ENCODE results near the gene CCL27.

- no peak for TF ChIP-seq POLR2A (IDR thresholded peaks at IDR 0.05)
- TF ChIP-seq, protein P1, sequence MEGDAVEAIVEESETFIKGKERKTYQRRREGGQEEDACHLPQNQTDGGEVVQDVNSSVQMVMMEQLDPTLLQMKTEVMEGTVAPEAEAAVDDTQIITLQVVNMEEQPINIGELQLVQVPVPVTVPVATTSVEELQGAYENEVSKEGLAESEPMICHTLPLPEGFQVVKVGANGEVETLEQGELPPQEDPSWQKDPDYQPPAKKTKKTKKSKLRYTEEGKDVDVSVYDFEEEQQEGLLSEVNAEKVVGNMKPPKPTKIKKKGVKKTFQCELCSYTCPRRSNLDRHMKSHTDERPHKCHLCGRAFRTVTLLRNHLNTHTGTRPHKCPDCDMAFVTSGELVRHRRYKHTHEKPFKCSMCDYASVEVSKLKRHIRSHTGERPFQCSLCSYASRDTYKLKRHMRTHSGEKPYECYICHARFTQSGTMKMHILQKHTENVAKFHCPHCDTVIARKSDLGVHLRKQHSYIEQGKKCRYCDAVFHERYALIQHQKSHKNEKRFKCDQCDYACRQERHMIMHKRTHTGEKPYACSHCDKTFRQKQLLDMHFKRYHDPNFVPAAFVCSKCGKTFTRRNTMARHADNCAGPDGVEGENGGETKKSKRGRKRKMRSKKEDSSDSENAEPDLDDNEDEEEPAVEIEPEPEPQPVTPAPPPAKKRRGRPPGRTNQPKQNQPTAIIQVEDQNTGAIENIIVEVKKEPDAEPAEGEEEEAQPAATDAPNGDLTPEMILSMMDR (IDR thresholded peaks at IDR 0.05) = no peak
Measured at GRCh38 chr9:34658461-34658860, 4.0 kb downstream of the CCL27 start.
